ENCODE measurements around the gene IDS. TPM values are rescaled to one million over a fixed set of nuclear protein-coding genes. Genes with fewer than 3 reads are reported as not detected.
"Not testable (repeated sequence)": the region's sequence is repeated elsewhere in the genome, so short reads cannot be mapped to it uniquely, and the experiment has no call there.

The IDS gene
- total RNA-seq, 3 donors from 2014 or later, result 38.7 to 84.3 (median 54.7) TPM

- ATAC-seq (no peak), DNase-seq (no peak)
- no peaks in the 10 kb centered on the region for H3K4me1 ChIP-seq (ENCODE audit: low read depth)
- no peak for TF ChIP-seq CTCF (IDR thresholded peaks at IDR 0.05)
- no peak overlapping the region for H3K4me3 ChIP-seq
- intact Hi-C loops (cut with DNase I, micrococcal nuclease), result no loop called here
- H3K9me3 ChIP-seq, result no peaks in the 10 kb centered on the region
- H3K36me3 ChIP-seq (ENCODE audit: low read depth), result no peaks in the 10 kb centered on the region
Measured at GRCh38 chrX:149531599-149531998, 26.5 kb upstream of the IDS start.

GRCh38 chrX:149528381-149528780 is 23.3 kb upstream of the IDS start:
- Histone ChIP-seq H3K4me1 (ENCODE audit: low read depth) (no peaks in the 10 kb centered on the region), H3K36me3 (ENCODE audit: low read depth) (no peaks in the 10 kb centered on the region), H3K9me3 (no peaks in the 10 kb centered on the region), H3K4me3 (no peak overlapping the region)
- intact Hi-C loops (cut with DNase I, micrococcal nuclease), result no loop called here
- no peak for TF ChIP-seq CTCF (IDR thresholded peaks at IDR 0.05)
- DNase-seq (no peak), ATAC-seq (no peak)

- Histone ChIP-seq H3K4me1 (ENCODE audit: low read depth) (no peaks in the 10 kb centered on the region), H3K36me3 (ENCODE audit: low read depth) (no peaks in the 10 kb centered on the region), H3K9me3 (no peaks in the 10 kb centered on the region), H3K4me3 (no peak overlapping the region)
- TF ChIP-seq CTCF (IDR thresholded peaks at IDR 0.05), result no peak
- intact Hi-C loops (cut with DNase I, micrococcal nuclease), result no loop called here
- ATAC-seq (peak; percentile 44), DNase-seq (peak in 1 of 3 donors; percentile 22)
Measured at GRCh38 chrX:149527705-149528104, 22.6 kb upstream of the IDS start.

GRCh38 chrX:149526318-149527033 is 21.4 kb upstream of the IDS start:
- H3K4me3 ChIP-seq; intact Hi-C loops (cut with DNase I, micrococcal nuclease); H3K4me1 ChIP-seq (ENCODE audit: low read depth); DNase-seq; ATAC-seq; H3K9me3 ChIP-seq; H3K36me3 ChIP-seq (ENCODE audit: low read depth): not testable (repeated sequence)

GRCh38 chrX:149525903-149526302 is 20.8 kb upstream of the IDS start:
- ATAC-seq, result peak; percentile 49
- H3K36me3 ChIP-seq (ENCODE audit: low read depth); H3K9me3 ChIP-seq; DNase-seq; H3K4me3 ChIP-seq; intact Hi-C loops (cut with DNase I, micrococcal nuclease); H3K4me1 ChIP-seq (ENCODE audit: low read depth): not testable (repeated sequence)

GRCh38 chrX:149525389-149525788 is 20.3 kb upstream of the IDS start:
- H3K9me3 ChIP-seq; H3K4me3 ChIP-seq; H3K36me3 ChIP-seq (ENCODE audit: low read depth); intact Hi-C loops (cut with DNase I, micrococcal nuclease); H3K4me1 ChIP-seq (ENCODE audit: low read depth): not testable (repeated sequence)
- ATAC-seq, result peak; percentile 82
- DNase-seq, result peak; percentile 19 to 70 (median 36)

- Histone ChIP-seq H3K9me3 (no peaks in the 10 kb centered on the region), H3K36me3 (ENCODE audit: low read depth) (no peaks in the 10 kb centered on the region), H3K4me3 (no peak overlapping the region), H3K4me1 (ENCODE audit: low read depth) (peaks cover 2% of the 10 kb centered on the region)
- peak in 1 of 3 donors; percentile 17 for DNase-seq
- ATAC-seq, result peak; percentile 67
- no peak for TF ChIP-seq CTCF (IDR thresholded peaks at IDR 0.05)
- intact Hi-C loops (cut with DNase I, micrococcal nuclease), result no loop called here
Measured at GRCh38 chrX:149522916-149523315, 17.8 kb upstream of the IDS start.
